Colonic mucosa (tissue), 4 donors: ENCODE measurements around the gene IMPG1. TPM values are rescaled to one million over a fixed set of nuclear protein-coding genes. Genes with fewer than 3 reads are reported as not detected.

ENCODE experiments used
- DNase-seq: peaks from one replicate; pipeline ENCODE4 v3.0.0-alpha.2; 2020
- H3K27ac ChIP-seq: fragments of 200-600 bp; one replicate; pipeline ENCODE4 v1.8.0; 2021
- H3K27me3 ChIP-seq: fragments of 200-600 bp; one replicate; pipeline ENCODE4 v1.8.0; 2021
- H3K36me3 ChIP-seq: fragments of 200-600 bp; one replicate; pipeline ENCODE4 v1.8.0; 2021
- H3K4me1 ChIP-seq: fragments of 200-600 bp; one replicate; pipeline ENCODE4 v1.8.0; 2021; ENCODE audit warnings: mild to moderate bottlenecking
- H3K4me3 ChIP-seq: fragments of 200-600 bp; one replicate; pipeline ENCODE4 v1.8.0; 2021
- H3K9ac ChIP-seq, 2 donors: one replicate each; pipeline ENCODE4 v1.7.0; 2013; ENCODE audit warnings: control low read depth in 2 of 2, low read depth in 2 of 2, low read length in 2 of 2
- H3K9me3 ChIP-seq: fragments of 200-600 bp; one replicate; pipeline ENCODE4 v1.8.0; 2021
- intact Hi-C: fragments of 100-400 bp; cut with DNase I; formaldehyde crosslinking; loops from one replicate; pipeline ENCODE4 v1.14.1; 2022
- total RNA-seq, 2 donors: library from RNA; stranded (reverse); fragmentation: NEBNext Ultra II Directional in 1 of 2; extraction: Animal tissue kit (Norgen Biotek cat#: 25700) in 1 of 2; gene quantifications; one replicate each; pipeline ENCODE4 v1.2.1, GENCODE V29; 2021
- TF ChIP-seq, protein P1 (sequence below): fragments of 200-600 bp; IDR thresholded peaks from one replicate; pipeline ENCODE4 v1.8.0; 2022; ENCODE audit warnings: antibody characterized with exemption, mild to moderate bottlenecking
- donor health status: healthy.
- donor health status: DM: no; HTN: no; CAD: no.
- donor health status: DM: no; HTN: no; CAD: no.

IMPG1 gene
- total RNA-seq, 2 donors from 2014 or later: not detected

DNA sequence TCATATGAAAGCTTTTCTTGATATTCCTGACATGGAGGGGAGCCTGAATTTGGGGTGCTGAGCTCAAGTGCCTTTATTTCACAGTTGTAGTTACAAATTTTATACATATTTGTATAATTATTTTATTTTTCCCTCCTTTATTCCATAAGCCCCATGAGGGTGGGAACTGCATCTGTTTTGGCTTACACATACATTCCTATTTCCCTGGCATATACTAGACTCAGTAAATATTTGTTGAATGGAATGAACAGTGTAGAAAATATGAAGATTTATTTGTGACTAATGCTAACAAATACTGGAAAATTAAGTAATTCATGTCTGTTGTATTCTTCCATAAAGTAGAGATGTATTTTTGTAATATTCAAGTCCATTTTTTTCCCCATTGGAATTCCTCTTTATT lies 196.3 kb downstream of the IMPG1 start:
- Histone ChIP-seq H3K4me1 (no peaks in the 10 kb centered on the region), H3K9me3 (no peaks in the 10 kb centered on the region), H3K36me3 (no peaks in the 10 kb centered on the region), H3K27ac (no peak overlapping the region), H3K4me3 (no peak overlapping the region), H3K9ac (no peak overlapping the region), H3K27me3 (no peaks in the 10 kb centered on the region)
- intact Hi-C loops: no loop called here
- TF ChIP-seq, protein P1, sequence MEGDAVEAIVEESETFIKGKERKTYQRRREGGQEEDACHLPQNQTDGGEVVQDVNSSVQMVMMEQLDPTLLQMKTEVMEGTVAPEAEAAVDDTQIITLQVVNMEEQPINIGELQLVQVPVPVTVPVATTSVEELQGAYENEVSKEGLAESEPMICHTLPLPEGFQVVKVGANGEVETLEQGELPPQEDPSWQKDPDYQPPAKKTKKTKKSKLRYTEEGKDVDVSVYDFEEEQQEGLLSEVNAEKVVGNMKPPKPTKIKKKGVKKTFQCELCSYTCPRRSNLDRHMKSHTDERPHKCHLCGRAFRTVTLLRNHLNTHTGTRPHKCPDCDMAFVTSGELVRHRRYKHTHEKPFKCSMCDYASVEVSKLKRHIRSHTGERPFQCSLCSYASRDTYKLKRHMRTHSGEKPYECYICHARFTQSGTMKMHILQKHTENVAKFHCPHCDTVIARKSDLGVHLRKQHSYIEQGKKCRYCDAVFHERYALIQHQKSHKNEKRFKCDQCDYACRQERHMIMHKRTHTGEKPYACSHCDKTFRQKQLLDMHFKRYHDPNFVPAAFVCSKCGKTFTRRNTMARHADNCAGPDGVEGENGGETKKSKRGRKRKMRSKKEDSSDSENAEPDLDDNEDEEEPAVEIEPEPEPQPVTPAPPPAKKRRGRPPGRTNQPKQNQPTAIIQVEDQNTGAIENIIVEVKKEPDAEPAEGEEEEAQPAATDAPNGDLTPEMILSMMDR: no peak
- no peak for DNase-seq

GRCh38 chr6:75874224-75874623 lies 198.2 kb downstream of the IMPG1 start:
- intact Hi-C loops: no loop called here
- Histone ChIP-seq H3K27ac (no peak overlapping the region), H3K9me3 (no peaks in the 10 kb centered on the region), H3K4me3 (no peak overlapping the region), H3K4me1 (no peaks in the 10 kb centered on the region), H3K36me3 (no peaks in the 10 kb centered on the region), H3K27me3 (no peaks in the 10 kb centered on the region), H3K9ac (no peak overlapping the region)
- TF ChIP-seq, protein P1: no peak
- no peak for DNase-seq
